Peyer's patch (tissue), 4 donors: ENCODE data around the gene SHD. TPM values are rescaled to one million over a fixed set of nuclear protein-coding genes. Genes with fewer than 3 reads are reported as not detected.

Source experiments
- DNase-seq, 3 donors: peaks; one replicate each; pipeline ENCODE4 v3.0.0-alpha.2; 2017 to 2019
- H3K27ac ChIP-seq, 4 donors: fragments of 200-600 bp; sonication (generic); one replicate each; pipeline ENCODE4 v1.5.1; 2016 to 2019
- H3K27me3 ChIP-seq, 2 donors: fragments of 200-600 bp; sonication (generic); one replicate each; pipeline ENCODE4 v1.5.1; 2019
- H3K36me3 ChIP-seq, 3 donors: fragments of 200-600 bp; sonication (generic); one replicate each; pipeline ENCODE4 v1.5.1; 2016 to 2019
- H3K4me1 ChIP-seq, 4 donors: fragments of 200-600 bp; sonication (generic); one replicate each; pipeline ENCODE4 v1.5.1; 2016 to 2019
- H3K4me3 ChIP-seq, 4 donors: fragments of 200-600 bp; sonication (generic); 1 replicate in 3 of 4; 2 replicates in 1 of 4; pipeline ENCODE4 v1.5.1; 2016 to 2019; ENCODE audit warnings: mild to moderate bottlenecking in 1 of 4
- H3K9me3 ChIP-seq, 4 donors: fragments of 200-600 bp; sonication (generic); one replicate each; pipeline ENCODE4 v1.5.1; 2016 to 2019; ENCODE audit warnings: mild to moderate bottlenecking in 1 of 4
- CTCF ChIP-seq, 6 experiments: fragments of 450-650 bp in 4 of 6; fragments of 200-600 bp in 2 of 6; sonication (generic) in 1 of 6; IDR thresholded peaks; one replicate each; pipeline ENCODE4 v1.5.1; 2017 to 2019; ENCODE audit warnings: antibody characterized with exemption in 6 of 6, mild to moderate bottlenecking in 3 of 6, moderate library complexity in 1 of 6
- POLR2A ChIP-seq, 2 donors: fragments of 450-650 bp; IDR thresholded peaks; one replicate each; pipeline ENCODE4 v1.5.1; 2017; ENCODE audit warnings: antibody characterized with exemption in 2 of 2, mild to moderate bottlenecking in 2 of 2, moderate library complexity in 2 of 2
- total RNA-seq, 4 donors: library from RNA; depleted of rRNA; stranded (reverse); fragments of >200 nt; gene quantifications; one replicate each; pipeline ENCODE4 v1.1.0, GENCODE V29; 2016

The SHD gene
- total RNA-seq, 4 donors from 2014 or later, result 21.3 to 27.7 (median 21.9) TPM; not detected in 1

GRCh38 chr19:4246767-4247593 is 32.1 kb upstream of the SHD start, which contains the start of gene YJU2:
TSS of gene YJU2 (plus strand) at chr19:4247080. CDS start at chr19:4247147, 67 bp downstream.
- TF ChIP-seq CTCF (IDR thresholded peaks at IDR 0.05) (peak in 5 of 6 experiments; percentile 33 to 52 (median 42)), POLR2A (IDR thresholded peaks at IDR 0.05) (peak in 1 of 2 donors; percentile 75)
- Histone ChIP-seq H3K4me1 (peaks cover 0 to 10% (median 4%) of the 10 kb centered on the region in 4 donors), H3K27me3 (no peaks in the 10 kb centered on the region), H3K9me3 (no peaks in the 10 kb centered on the region), H3K4me3 (peak within 1 kb of the TSS; percentile 52 to 75 (median 60)), H3K27ac (peak within 1 kb of the TSS; percentile 85 to 96 (median 93)), H3K36me3 (peaks cover 0 to 32% (median 0%) of the 10 kb centered on the region in 3 donors)
- peak; percentile 98 to 99 (median 99) for DNase-seq

GRCh38 chr19:4256563-4256962 is 22.5 kb upstream of the SHD start:
- H3K36me3 ChIP-seq, result peaks cover 0 to 97% (median 0%) of the 10 kb centered on the region in 3 donors
- H3K4me3 ChIP-seq, result no peak overlapping the region

GRCh38 chr19:4257025-4257424 is 22.0 kb upstream of the SHD start:
- Histone ChIP-seq H3K36me3 (peaks cover 0 to 97% (median 0%) of the 10 kb centered on the region in 3 donors), H3K4me1 (no peaks in the 10 kb centered on the region), H3K4me3 (no peak overlapping the region), H3K9me3 (no peaks in the 10 kb centered on the region), H3K27ac (no peak overlapping the region), H3K27me3 (no peaks in the 10 kb centered on the region)
- DNase-seq, result no peak
- TF ChIP-seq CTCF (IDR thresholded peaks at IDR 0.05) (no peak), POLR2A (IDR thresholded peaks at IDR 0.05) (no peak)

More at GRCh38 chr19:4256563-4256962, 22.5 kb upstream of the SHD start:
- H3K27ac ChIP-seq, result no peak overlapping the region
- TF ChIP-seq POLR2A (IDR thresholded peaks at IDR 0.05) (no peak), CTCF (IDR thresholded peaks at IDR 0.05) (no peak)
- DNase-seq, result no peak
- no peaks in the 10 kb centered on the region for H3K4me1 ChIP-seq
- no peaks in the 10 kb centered on the region for H3K9me3 ChIP-seq
- H3K27me3 ChIP-seq, result no peaks in the 10 kb centered on the region

GRCh38 chr19:4258181-4258580 is 20.9 kb upstream of the SHD start:
- Histone ChIP-seq H3K4me3 (no peak overlapping the region), H3K36me3 (peaks cover 0 to 97% (median 0%) of the 10 kb centered on the region in 3 donors), H3K9me3 (no peaks in the 10 kb centered on the region), H3K27me3 (no peaks in the 10 kb centered on the region), H3K27ac (no peak overlapping the region), H3K4me1 (no peaks in the 10 kb centered on the region)
- DNase-seq, result no peak
- TF ChIP-seq POLR2A (IDR thresholded peaks at IDR 0.05) (no peak), CTCF (IDR thresholded peaks at IDR 0.05) (no peak)

GRCh38 chr19:4260613-4261191 is 18.4 kb upstream of the SHD start:
- TF ChIP-seq POLR2A (IDR thresholded peaks at IDR 0.05), result no peak
- TF ChIP-seq CTCF (IDR thresholded peaks at IDR 0.05), result no peak
- H3K9me3 ChIP-seq, result no peaks in the 10 kb centered on the region
- H3K27ac ChIP-seq, result no peak overlapping the region
- H3K27me3 ChIP-seq, result no peaks in the 10 kb centered on the region
- DNase-seq, result no peak
- H3K4me1 ChIP-seq, result no peaks in the 10 kb centered on the region
- H3K36me3 ChIP-seq, result peaks cover 0 to 90% (median 0%) of the 10 kb centered on the region in 3 donors
- no peak overlapping the region for H3K4me3 ChIP-seq
